Memory B cell (primary cell): Measurements from ENCODE around the gene XIRP1.
A peak's percentile ranks its signal among the peaks of the same experiment; 100 is the strongest.

Experiments used
- ATAC-seq: fragments of 150-1000 bp; cut with Tn5 transposase; 2 replicates; pipeline ENCODE4 v1.10.0; 2021; ENCODE audit warnings: low read depth, mild to moderate bottlenecking, moderate library complexity
- DNase-seq, 2 donors: peaks; one replicate each; pipeline ENCODE4 v3.0.0; 2022; ENCODE audit warnings: low spot score in 2 of 2
- H3K27ac Mint-ChIP-seq: one replicate; pipeline ENCODE4 v1.8.0; 2022; ENCODE audit warnings: mild to moderate bottlenecking, moderate library complexity, mixed read lengths
- H3K27me3 Mint-ChIP-seq: one replicate; pipeline ENCODE4 v1.8.0; 2022; ENCODE audit warnings: mixed read lengths
- H3K36me3 Mint-ChIP-seq: one replicate; pipeline ENCODE4 v1.8.0; 2022; ENCODE audit warnings: mild to moderate bottlenecking, mixed read lengths
- H3K4me1 Mint-ChIP-seq: one replicate; pipeline ENCODE4 v1.8.0; 2022; ENCODE audit warnings: mixed read lengths
- H3K4me3 Mint-ChIP-seq: one replicate; pipeline ENCODE4 v1.8.0; 2022; ENCODE audit warnings: mild to moderate bottlenecking, moderate library complexity, mixed read lengths
- H3K9me3 Mint-ChIP-seq: one replicate; pipeline ENCODE4 v1.8.0; 2022; ENCODE audit warnings: mixed read lengths

The XIRP1 gene

DNA sequence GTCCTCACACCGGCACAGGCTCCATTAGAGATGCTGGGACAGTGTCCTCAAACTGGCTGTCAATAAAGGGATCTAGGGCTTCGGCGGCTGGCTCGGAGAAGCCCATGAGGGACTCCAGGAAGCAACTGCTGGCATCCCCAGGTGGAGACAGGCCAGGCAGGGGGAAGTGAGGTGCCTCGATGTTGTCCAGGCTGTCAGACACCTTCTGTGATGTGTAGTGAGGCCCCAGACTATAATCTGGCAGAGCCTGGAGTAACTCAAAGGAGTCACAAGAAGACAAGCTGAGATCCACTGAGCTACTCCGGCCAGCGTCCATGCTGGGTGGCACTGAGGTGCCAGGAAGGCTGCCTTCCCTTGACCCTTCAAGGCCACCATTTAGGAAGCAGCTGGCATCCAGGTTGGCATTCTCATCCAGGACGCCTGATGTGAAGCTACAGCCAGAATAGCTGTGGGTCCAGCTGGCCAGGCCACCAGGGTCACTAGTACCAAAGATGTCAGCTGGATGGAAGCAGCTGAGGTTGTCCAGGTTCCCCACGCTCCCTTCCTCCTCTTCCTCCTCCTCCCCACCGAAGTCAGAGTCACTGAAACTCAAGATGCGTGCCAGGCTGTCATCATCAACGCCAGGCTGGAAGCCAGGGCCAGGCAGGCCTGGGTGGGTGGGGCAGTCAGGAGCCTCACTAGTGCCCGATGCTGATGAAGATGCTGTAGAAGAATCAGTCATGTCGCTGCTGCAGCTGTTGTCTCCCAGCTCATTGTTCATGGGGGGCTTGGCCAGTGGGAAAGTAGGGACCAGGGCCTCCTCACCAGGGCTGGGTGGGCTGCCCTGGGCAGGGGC, 49.1 kb downstream of the XIRP1 start:
- H3K4me1 Mint-ChIP-seq = peaks cover 44% of the 10 kb centered on the region
- H3K9me3 Mint-ChIP-seq = no peaks in the 10 kb centered on the region
- no peaks in the 10 kb centered on the region for H3K27me3 Mint-ChIP-seq
- no peak overlapping the region for H3K4me3 Mint-ChIP-seq
- H3K36me3 Mint-ChIP-seq = peaks cover 18% of the 10 kb centered on the region
- H3K27ac Mint-ChIP-seq = peak overlapping the region; percentile 31
- ATAC-seq (no peak), DNase-seq (no peak)

DNA sequence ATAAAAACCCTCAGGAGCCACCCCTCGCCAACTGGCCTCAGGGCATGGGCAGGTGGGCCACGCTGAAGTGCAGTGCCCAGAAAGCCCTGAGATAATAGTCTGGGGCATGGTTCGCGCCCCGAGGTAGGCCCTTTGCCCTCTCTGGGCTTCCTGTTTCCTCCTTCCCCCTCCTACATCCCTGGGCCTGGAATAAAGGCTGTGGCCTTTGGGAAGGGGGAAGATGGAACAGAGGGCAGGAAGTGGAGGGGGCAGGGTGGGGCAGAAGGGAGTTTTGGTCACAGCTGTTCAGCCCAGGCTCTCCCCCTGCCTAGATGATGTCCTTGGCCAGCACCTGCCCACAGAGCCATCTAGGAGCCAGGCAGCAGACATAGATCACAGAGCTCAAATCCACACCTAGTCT, 50.3 kb downstream of the XIRP1 start:
- H3K27ac Mint-ChIP-seq = peak overlapping the region; percentile 88
- peaks cover 23% of the 10 kb centered on the region for H3K36me3 Mint-ChIP-seq
- DNase-seq (no peak), ATAC-seq (peak; percentile 6)
- peaks cover 34% of the 10 kb centered on the region for H3K4me1 Mint-ChIP-seq
- H3K27me3 Mint-ChIP-seq = no peaks in the 10 kb centered on the region
- no peaks in the 10 kb centered on the region for H3K9me3 Mint-ChIP-seq
- H3K4me3 Mint-ChIP-seq = no peak overlapping the region

DNA sequence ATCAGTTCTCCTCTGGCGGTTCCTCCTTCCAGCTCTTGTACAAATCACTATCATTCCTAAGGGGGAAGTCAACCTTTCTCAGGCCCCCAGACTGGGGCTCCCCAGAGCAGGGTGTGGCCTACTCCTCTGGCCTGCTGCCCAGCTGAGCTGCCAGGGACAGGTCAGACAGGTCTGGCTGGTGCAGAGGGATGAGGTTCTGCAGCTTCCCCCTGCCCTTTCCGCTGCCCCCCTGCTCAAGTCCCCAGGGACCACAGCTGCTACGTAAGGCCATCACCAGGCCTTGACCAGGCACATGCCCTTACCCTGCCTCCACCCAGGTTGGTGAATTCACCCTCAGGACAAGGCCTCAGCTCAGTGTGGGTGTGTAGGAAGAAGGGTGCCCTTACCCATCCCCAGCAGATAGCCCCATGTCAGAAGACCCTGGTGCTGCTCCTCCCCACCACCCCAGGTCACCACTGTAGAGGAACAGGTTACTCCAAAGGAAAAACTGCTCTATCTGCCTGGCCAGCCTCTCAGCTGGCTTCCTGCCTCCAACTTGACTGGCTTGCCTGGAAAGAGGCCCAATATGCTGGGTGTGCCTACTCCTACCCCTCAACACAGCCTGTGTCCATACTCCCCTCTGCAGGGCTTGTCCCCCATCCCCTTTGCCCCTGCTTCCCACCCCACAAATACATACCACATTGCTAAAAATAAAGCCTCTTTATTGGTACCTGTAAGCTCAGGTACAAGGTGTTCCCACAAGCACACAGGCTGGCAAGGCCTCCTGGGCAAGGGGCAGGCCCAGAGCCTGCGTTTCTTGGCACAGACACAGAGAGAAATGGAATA, 51.0 kb downstream of the XIRP1 start:
- H3K4me3 Mint-ChIP-seq = peak overlapping the region; percentile 46
- no peaks in the 10 kb centered on the region for H3K27me3 Mint-ChIP-seq
- peaks cover 24% of the 10 kb centered on the region for H3K36me3 Mint-ChIP-seq
- no peak for DNase-seq
- ATAC-seq = peak; percentile 26
- peaks cover 28% of the 10 kb centered on the region for H3K4me1 Mint-ChIP-seq
- peak overlapping the region; percentile 88 for H3K27ac Mint-ChIP-seq
- H3K9me3 Mint-ChIP-seq = no peaks in the 10 kb centered on the region

DNA sequence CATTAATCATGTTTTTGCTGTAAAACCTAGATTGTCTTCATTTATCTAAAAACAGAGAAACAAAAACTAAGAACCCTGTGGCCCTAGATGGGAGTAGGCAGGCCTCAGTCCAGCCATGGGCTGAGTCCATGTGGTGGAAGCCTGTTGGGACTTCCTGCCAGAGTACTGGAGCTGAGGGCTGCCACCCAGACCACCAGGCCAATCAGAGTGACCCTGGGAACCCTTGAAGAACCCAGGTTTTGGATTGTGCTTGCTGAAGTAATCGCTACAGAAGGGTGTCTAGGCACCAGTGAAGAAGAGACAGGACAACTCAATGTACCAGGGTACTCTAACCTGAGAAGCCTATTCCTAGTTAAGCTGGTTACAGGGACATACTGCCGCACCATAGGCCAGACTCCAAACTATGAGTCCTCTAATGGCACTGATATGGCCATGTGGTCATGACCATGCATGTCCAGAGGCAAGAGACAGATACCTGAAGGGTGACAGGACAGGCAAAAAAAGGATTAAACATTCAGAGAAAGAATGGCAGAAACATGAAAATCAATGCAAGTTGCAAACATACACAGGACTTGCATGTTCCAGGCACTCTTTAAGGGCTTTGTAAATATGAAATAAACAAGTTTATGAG, 51.9 kb downstream of the XIRP1 start:
- DNase-seq = no peak
- H3K4me3 Mint-ChIP-seq = peak overlapping the region; percentile 14
- H3K36me3 Mint-ChIP-seq = peaks cover 23% of the 10 kb centered on the region
- H3K9me3 Mint-ChIP-seq = no peaks in the 10 kb centered on the region
- peaks cover 21% of the 10 kb centered on the region for H3K4me1 Mint-ChIP-seq
- no peak for ATAC-seq
- H3K27ac Mint-ChIP-seq = peak overlapping the region; percentile 88
- H3K27me3 Mint-ChIP-seq = no peaks in the 10 kb centered on the region

DNA sequence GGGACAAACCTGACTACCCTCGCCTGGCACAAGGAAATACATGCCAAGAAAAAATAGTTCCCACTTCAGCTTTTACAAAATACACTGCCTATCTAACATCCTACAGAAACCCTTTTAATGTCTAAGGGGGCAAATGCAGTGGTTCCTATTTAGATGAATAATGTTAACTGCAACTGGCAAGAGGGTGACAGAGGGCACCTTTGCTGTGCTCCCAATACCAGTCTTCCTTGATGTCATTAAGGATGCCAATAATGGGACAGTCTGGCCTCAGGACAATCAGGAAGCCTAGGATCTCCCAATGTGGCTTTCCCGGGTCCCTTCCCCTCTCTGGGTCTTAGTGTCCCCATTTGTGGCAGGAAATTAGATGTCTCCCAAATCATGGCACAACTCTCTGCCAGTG, 53.0 kb downstream of the XIRP1 start:
- DNase-seq (no peak), ATAC-seq (no peak)
- Mint-ChIP-seq H3K4me1 (peaks cover 18% of the 10 kb centered on the region), H3K9me3 (no peaks in the 10 kb centered on the region), H3K27ac (peak overlapping the region; percentile 50), H3K4me3 (no peak overlapping the region), H3K27me3 (no peaks in the 10 kb centered on the region), H3K36me3 (peaks cover 22% of the 10 kb centered on the region)

- Mint-ChIP-seq H3K9me3 (no peaks in the 10 kb centered on the region), H3K27me3 (no peaks in the 10 kb centered on the region), H3K36me3 (peaks cover 18% of the 10 kb centered on the region), H3K4me3 (no peak overlapping the region), H3K27ac (peak overlapping the region; percentile 50), H3K4me1 (peaks cover 17% of the 10 kb centered on the region)
- no peak for ATAC-seq
- no peak for DNase-seq
These were observed 53.5 kb downstream of the XIRP1 start for GRCh38 chr3:39138804-39139415.

DNA sequence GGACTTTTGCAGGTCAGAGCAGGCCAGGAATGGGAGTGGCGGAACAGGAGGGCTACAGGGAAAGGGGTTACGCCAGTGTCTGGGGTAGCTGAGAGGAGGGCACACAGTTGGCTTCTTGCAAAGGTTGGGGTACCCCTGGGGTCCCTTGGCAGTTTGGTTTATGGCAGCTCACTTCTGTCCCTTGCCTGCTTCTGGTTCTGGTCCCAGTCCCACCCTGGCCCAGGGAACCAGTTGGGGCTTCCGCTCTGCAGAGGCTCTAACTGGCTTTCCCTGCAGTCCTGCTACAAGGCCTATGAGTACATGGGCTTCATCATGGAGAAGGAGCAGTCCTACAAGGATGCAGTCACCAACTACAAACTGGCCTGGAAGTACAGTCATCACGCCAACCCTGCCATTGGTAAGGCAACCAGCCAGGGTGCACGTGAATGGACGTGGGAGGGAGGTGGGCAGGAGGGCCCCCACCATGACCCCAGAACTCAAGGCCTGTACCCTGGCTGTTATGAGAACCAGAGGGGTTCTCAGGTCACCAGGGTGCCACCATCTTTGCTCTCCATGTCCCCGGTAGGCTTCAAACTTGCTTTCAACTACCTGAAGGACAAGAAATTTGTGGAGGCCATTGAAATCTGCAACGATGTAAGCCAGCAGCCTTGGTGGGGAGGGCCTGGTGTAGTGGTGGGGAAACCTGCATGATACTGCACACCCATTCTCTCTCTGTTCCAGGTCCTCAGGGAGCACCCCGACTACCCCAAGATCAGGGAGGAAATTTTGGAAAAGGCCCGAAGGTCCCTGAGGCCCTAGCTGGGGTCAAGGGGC, 54.2 kb downstream of the XIRP1 start:
- Mint-ChIP-seq H3K27ac (peak overlapping the region; percentile 50), H3K4me3 (no peak overlapping the region), H3K9me3 (no peaks in the 10 kb centered on the region), H3K4me1 (peaks cover 17% of the 10 kb centered on the region), H3K27me3 (no peaks in the 10 kb centered on the region), H3K36me3 (peaks cover 20% of the 10 kb centered on the region)
- no peak for DNase-seq
- ATAC-seq = no peak

DNA sequence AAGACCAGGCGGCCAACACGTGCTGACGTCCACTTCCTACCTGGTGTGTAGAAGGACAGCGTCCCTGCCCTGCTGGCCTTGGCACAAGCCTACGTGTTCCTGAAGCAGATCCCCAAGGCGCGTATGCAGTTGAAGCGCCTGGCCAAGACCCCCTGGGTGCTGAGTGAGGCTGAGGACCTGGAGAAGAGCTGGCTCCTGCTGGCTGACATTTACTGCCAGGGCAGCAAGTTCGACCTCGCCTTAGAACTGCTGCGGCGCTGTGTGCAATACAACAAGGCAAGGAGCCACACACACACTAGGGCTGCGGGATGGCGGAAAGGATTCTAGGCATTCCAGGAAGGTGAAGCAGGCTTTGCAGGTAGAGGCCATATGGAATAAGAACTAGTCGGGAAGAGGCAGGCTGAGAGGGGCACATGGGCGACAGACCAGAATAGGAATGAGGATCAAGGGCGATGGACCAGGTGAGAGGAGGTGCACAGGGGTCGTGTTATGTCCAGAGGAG, 54.9 kb downstream of the XIRP1 start:
- Mint-ChIP-seq H3K27ac (no peak overlapping the region), H3K4me3 (no peak overlapping the region), H3K9me3 (no peaks in the 10 kb centered on the region), H3K27me3 (no peaks in the 10 kb centered on the region), H3K36me3 (peaks cover 16% of the 10 kb centered on the region), H3K4me1 (peaks cover 18% of the 10 kb centered on the region)
- no peak for ATAC-seq
- DNase-seq = no peak

DNA sequence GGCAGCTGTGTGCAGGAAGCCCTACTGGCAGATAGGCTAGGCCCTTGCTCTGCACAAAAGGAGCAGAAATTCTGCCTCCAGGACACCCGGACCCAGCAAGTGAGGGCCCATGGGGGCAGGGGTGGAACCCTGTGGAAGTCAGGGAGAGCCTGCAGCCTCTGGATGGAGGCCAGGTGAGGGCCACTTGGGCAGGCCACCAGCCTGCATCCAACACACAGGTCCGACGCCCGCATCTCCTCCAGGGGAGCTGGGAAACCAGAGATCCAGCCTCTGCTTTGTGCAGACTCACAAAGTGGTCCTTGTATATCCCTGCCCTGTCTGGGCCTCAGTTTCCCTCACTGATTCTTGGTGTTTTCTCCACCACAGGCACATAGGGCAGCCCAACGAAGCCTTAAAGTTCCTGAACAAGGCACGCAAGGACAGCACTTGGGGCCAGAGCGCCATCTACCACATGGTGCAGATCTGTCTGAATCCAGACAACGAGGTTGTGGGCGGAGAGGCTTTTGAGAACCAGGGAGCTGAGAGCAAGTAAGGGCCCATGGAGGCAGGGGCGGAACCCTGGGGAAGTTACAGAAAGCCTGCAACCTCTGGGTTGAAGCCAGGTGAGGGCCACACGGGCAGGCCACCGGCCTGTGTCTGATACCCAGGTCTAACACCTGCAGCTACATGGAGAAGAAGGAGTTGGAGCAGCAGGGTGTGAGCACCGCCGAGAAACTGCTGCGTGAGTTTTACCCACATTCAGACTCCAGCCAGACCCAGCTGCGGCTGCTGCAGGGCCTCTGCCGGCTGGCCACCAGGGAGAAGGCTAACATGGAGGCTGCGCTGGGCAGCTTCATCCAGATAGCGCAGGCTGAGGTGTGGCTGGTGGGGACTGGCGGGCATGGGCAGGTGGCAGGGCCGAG, 55.6 kb downstream of the XIRP1 start:
- ATAC-seq = no peak
- Mint-ChIP-seq H3K27ac (peak overlapping the region; percentile 67), H3K4me3 (no peak overlapping the region)

DNA sequence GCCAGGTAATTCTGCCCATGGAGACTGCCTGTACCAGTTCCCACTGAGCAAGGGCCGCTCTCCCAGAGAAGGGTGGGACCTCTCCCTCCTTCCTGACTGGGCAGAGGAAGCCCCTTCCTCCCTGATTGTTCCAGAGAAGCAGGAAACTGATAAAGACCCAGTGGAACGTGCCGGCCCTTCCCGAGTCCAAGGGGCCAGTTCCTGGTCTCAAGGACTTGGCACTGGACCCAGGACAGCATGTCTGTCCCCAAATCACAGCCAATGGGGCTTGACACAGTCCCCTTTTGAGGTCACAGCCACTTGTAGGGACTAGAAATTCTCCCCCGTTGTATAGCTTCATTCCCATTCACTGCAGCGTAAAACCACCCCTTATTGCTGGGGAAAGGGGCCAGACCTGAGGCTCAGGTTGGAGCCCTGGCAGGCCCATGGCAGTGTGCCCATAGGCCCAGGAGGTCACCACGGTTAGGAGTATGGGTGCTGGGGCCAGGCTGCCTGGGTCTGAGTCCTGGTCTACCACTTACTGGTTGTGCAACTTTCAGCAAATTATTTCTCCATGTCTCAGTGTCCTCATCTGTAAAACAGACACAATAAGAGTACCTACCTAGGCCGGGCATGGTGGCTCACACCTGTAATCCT, 57.1 kb downstream of the XIRP1 start:
- Mint-ChIP-seq H3K27me3 (no peaks in the 10 kb centered on the region), H3K36me3 (peaks cover 22% of the 10 kb centered on the region), H3K4me1 (peaks cover 6% of the 10 kb centered on the region), H3K9me3 (no peaks in the 10 kb centered on the region), H3K4me3 (no peak overlapping the region), H3K27ac (no peak overlapping the region)
- DNase-seq (no peak), ATAC-seq (no peak)

More for the DNA sequence above, 55.6 kb downstream of the XIRP1 start:
- peaks cover 19% of the 10 kb centered on the region for H3K4me1 Mint-ChIP-seq
- no peak for DNase-seq
- H3K27me3 Mint-ChIP-seq = no peaks in the 10 kb centered on the region
- no peaks in the 10 kb centered on the region for H3K9me3 Mint-ChIP-seq
- peaks cover 19% of the 10 kb centered on the region for H3K36me3 Mint-ChIP-seq

GRCh38 chr3:39134305-39134704, 58.1 kb downstream of the XIRP1 start:
- ATAC-seq (no peak), DNase-seq (no peak)
- H3K4me3 Mint-ChIP-seq = no peak overlapping the region
- no peak overlapping the region for H3K27ac Mint-ChIP-seq
- H3K4me1 Mint-ChIP-seq = peaks cover 9% of the 10 kb centered on the region
- no peaks in the 10 kb centered on the region for H3K9me3 Mint-ChIP-seq
- no peaks in the 10 kb centered on the region for H3K27me3 Mint-ChIP-seq
- peaks cover 29% of the 10 kb centered on the region for H3K36me3 Mint-ChIP-seq

GRCh38 chr3:39133822-39134221, 58.6 kb downstream of the XIRP1 start:
- Mint-ChIP-seq H3K27ac (no peak overlapping the region), H3K4me3 (no peak overlapping the region), H3K27me3 (no peaks in the 10 kb centered on the region)

More at GRCh38 chr3:39133822-39134221, 58.6 kb downstream of the XIRP1 start:
- Mint-ChIP-seq H3K36me3 (peaks cover 29% of the 10 kb centered on the region), H3K9me3 (no peaks in the 10 kb centered on the region), H3K4me1 (peaks cover 9% of the 10 kb centered on the region)
- DNase-seq (no peak), ATAC-seq (no peak)
